ENCODE results near the gene CCDC112.
"Not testable (repeated sequence)": the region's sequence is repeated elsewhere in the genome, so short reads cannot be mapped to it uniquely, and the experiment has no call there.

The CCDC112 gene

GRCh38 chr5:115262011-115262320 is 34.5 kb downstream of the CCDC112 start:
- no peak for DNase-seq (ENCODE audit: low spot score)
- Histone ChIP-seq H3K18ac (ENCODE audit: low read length) (no peak overlapping the region), H2BK120ac (ENCODE audit: low read depth, low read length) (no peak overlapping the region), H4K8ac (ENCODE audit: low read depth, low read length) (no peak overlapping the region), H3K14ac (ENCODE audit: low read length) (no peak overlapping the region), H3K4ac (ENCODE audit: low read length) (no peak overlapping the region), H3K23ac (ENCODE audit: low read depth, low read length, poor library complexity) (no peak overlapping the region), H3K79me1 (ENCODE audit: low read depth, low read length) (no peaks in the 10 kb centered on the region), H3K4me2 (ENCODE audit: insufficient read depth, low read length, poor library complexity, severe bottlenecking) (peak overlapping the region; percentile 79), H2BK12ac (ENCODE audit: low read length) (no peak overlapping the region), H3K4me1 (ENCODE audit: control insufficient read depth in 2 of 2, insufficient read depth in 1 of 2, low read depth in 1 of 2, low read length in 2 of 2) (peaks cover 0 to 6% of the 10 kb centered on the region in 2 donors), H3K4me3 (ENCODE audit: low read length in 2 of 2) (peak overlapping the region; percentile 90 to 93), H4K91ac (ENCODE audit: low read depth, low read length, poor library complexity) (no peak overlapping the region), H2AFZ (ENCODE audit: low read length) (peak overlapping the region; percentile 95), H3K27me3 (ENCODE audit: control insufficient read depth in 3 of 3, insufficient read depth in 3 of 3, low read depth in 1 of 3, low read length in 3 of 3) (no peaks in the 10 kb centered on the region), H2AK5ac (ENCODE audit: low read depth, low read length) (no peak overlapping the region), H3K36me3 (replicated peaks in 1 of 2; ENCODE audit: control insufficient read depth in 2 of 2, insufficient read depth in 2 of 2, low read length in 2 of 2) (peaks cover 4 to 10% of the 10 kb centered on the region in 2 donors), H3K27ac (replicated peaks; ENCODE audit: low read length) (no peak overlapping the region), H2BK5ac (ENCODE audit: low read length) (no peak overlapping the region), H2BK15ac (ENCODE audit: low read length) (no peak overlapping the region), H3K9ac (ENCODE audit: low read depth, low read length, poor library complexity) (no peak overlapping the region), H3K9me3 (replicated peaks in 1 of 2; ENCODE audit: control insufficient read depth in 2 of 2, insufficient read depth in 1 of 2, low read depth in 1 of 2, low read length in 2 of 2) (no peaks in the 10 kb centered on the region)
- no CpG with 5 or more reads among the region's 8 CpGs for WGBS, 2 donors (ENCODE audit: extremely low coverage in 2 of 2, insufficient read length in 2 of 2, insufficient replicate concordance in 1 of 2)

GRCh38 chr5:115260248-115260647 is 36.2 kb downstream of the CCDC112 start:
- no peaks in the 10 kb centered on the region for H3K9me3 ChIP-seq (replicated peaks in 1 of 2; ENCODE audit: control insufficient read depth in 2 of 2, insufficient read depth in 1 of 2, low read depth in 1 of 2, low read length in 2 of 2)
- no peak overlapping the region for H2AFZ ChIP-seq (ENCODE audit: low read length)
- no peak overlapping the region for H2BK15ac ChIP-seq (ENCODE audit: low read length)
- no peak overlapping the region for H4K91ac ChIP-seq (ENCODE audit: low read depth, low read length, poor library complexity)
- no peak overlapping the region for H3K14ac ChIP-seq (ENCODE audit: low read length)
- no peak overlapping the region for H3K18ac ChIP-seq (ENCODE audit: low read length)
- peaks cover 0 to 6% of the 10 kb centered on the region in 2 donors for H3K4me1 ChIP-seq (ENCODE audit: control insufficient read depth in 2 of 2, insufficient read depth in 1 of 2, low read depth in 1 of 2, low read length in 2 of 2)
- no CpG with 5 or more reads among the region's 2 CpGs for WGBS, 2 donors (ENCODE audit: extremely low coverage in 2 of 2, insufficient read length in 2 of 2, insufficient replicate concordance in 1 of 2)
- H2AK5ac ChIP-seq (ENCODE audit: low read depth, low read length), result no peak overlapping the region
- H3K27me3 ChIP-seq (ENCODE audit: control insufficient read depth in 3 of 3, insufficient read depth in 3 of 3, low read depth in 1 of 3, low read length in 3 of 3), result no peaks in the 10 kb centered on the region
- DNase-seq (ENCODE audit: low spot score), result no peak
- H3K36me3 ChIP-seq (replicated peaks in 1 of 2; ENCODE audit: control insufficient read depth in 2 of 2, insufficient read depth in 2 of 2, low read length in 2 of 2), result peaks cover 3 to 4% of the 10 kb centered on the region in 2 donors
- H3K79me1 ChIP-seq (ENCODE audit: low read depth, low read length), result no peaks in the 10 kb centered on the region
- no peak overlapping the region for H2BK120ac ChIP-seq (ENCODE audit: low read depth, low read length)
- H3K4ac ChIP-seq (ENCODE audit: low read length), result no peak overlapping the region
- H4K8ac ChIP-seq (ENCODE audit: low read depth, low read length), result no peak overlapping the region
- H3K27ac ChIP-seq (replicated peaks; ENCODE audit: low read length), result no peak overlapping the region
- H3K9ac ChIP-seq (ENCODE audit: low read depth, low read length, poor library complexity), result no peak overlapping the region
- H2BK5ac ChIP-seq (ENCODE audit: low read length), result no peak overlapping the region
- H3K4me2 ChIP-seq (ENCODE audit: insufficient read depth, low read length, poor library complexity, severe bottlenecking), result no peak overlapping the region
- H3K23ac ChIP-seq (ENCODE audit: low read depth, low read length, poor library complexity), result no peak overlapping the region
- H3K4me3 ChIP-seq (ENCODE audit: low read length in 2 of 2), result no peak overlapping the region
- no peak overlapping the region for H2BK12ac ChIP-seq (ENCODE audit: low read length)

- Histone ChIP-seq H3K9me3 (replicated peaks in 1 of 2; ENCODE audit: control insufficient read depth in 2 of 2, insufficient read depth in 1 of 2, low read depth in 1 of 2, low read length in 2 of 2) (no peaks in the 10 kb centered on the region), H3K27ac (replicated peaks; ENCODE audit: low read length) (no peak overlapping the region), H2BK12ac (ENCODE audit: low read length) (no peak overlapping the region)
Observed at GRCh38 chr5:115257981-115258380, 38.5 kb downstream of the CCDC112 start.

GRCh38 chr5:115249379-115249778 is 47.1 kb downstream of the CCDC112 start:
- H3K4ac ChIP-seq (ENCODE audit: low read length); H2BK5ac ChIP-seq (ENCODE audit: low read length); H2AFZ ChIP-seq (ENCODE audit: low read length); H3K9ac ChIP-seq (ENCODE audit: low read depth, low read length, poor library complexity); H3K18ac ChIP-seq (ENCODE audit: low read length); H2BK12ac ChIP-seq (ENCODE audit: low read length); H4K8ac ChIP-seq (ENCODE audit: low read depth, low read length); H3K4me2 ChIP-seq (ENCODE audit: insufficient read depth, low read length, poor library complexity, severe bottlenecking); H3K27me3 ChIP-seq (ENCODE audit: control insufficient read depth in 3 of 3, insufficient read depth in 3 of 3, low read depth in 1 of 3, low read length in 3 of 3); H3K79me1 ChIP-seq (ENCODE audit: low read depth, low read length); H2BK15ac ChIP-seq (ENCODE audit: low read length); H4K91ac ChIP-seq (ENCODE audit: low read depth, low read length, poor library complexity); H3K27ac ChIP-seq (replicated peaks; ENCODE audit: low read length); H3K4me1 ChIP-seq (ENCODE audit: control insufficient read depth in 2 of 2, insufficient read depth in 1 of 2, low read depth in 1 of 2, low read length in 2 of 2); H3K4me3 ChIP-seq (ENCODE audit: low read length in 2 of 2); H3K14ac ChIP-seq (ENCODE audit: low read length); DNase-seq (ENCODE audit: low spot score); H2BK120ac ChIP-seq (ENCODE audit: low read depth, low read length); H2AK5ac ChIP-seq (ENCODE audit: low read depth, low read length); H3K23ac ChIP-seq (ENCODE audit: low read depth, low read length, poor library complexity): not testable (repeated sequence)
- H3K9me3 ChIP-seq (replicated peaks in 1 of 2; ENCODE audit: control insufficient read depth in 2 of 2, insufficient read depth in 1 of 2, low read depth in 1 of 2, low read length in 2 of 2), result peaks cover 0 to 21% of the 10 kb centered on the region in 2 donors
- WGBS, 2 donors (ENCODE audit: extremely low coverage in 2 of 2, insufficient read length in 2 of 2, insufficient replicate concordance in 1 of 2), result no CpG with 5 or more reads among the region's 5 CpGs
- peaks cover 0 to 27% of the 10 kb centered on the region in 2 donors for H3K36me3 ChIP-seq (replicated peaks in 1 of 2; ENCODE audit: control insufficient read depth in 2 of 2, insufficient read depth in 2 of 2, low read length in 2 of 2)

More at GRCh38 chr5:115257981-115258380, 38.5 kb downstream of the CCDC112 start:
- no peak for DNase-seq (ENCODE audit: low spot score)
- no peak overlapping the region for H2AK5ac ChIP-seq (ENCODE audit: low read depth, low read length)
- no peak overlapping the region for H2AFZ ChIP-seq (ENCODE audit: low read length)
- no peak overlapping the region for H3K4ac ChIP-seq (ENCODE audit: low read length)
- H3K14ac ChIP-seq (ENCODE audit: low read length), result no peak overlapping the region
- H3K4me2 ChIP-seq (ENCODE audit: insufficient read depth, low read length, poor library complexity, severe bottlenecking), result no peak overlapping the region
- peaks cover 0 to 5% of the 10 kb centered on the region in 2 donors for H3K36me3 ChIP-seq (replicated peaks in 1 of 2; ENCODE audit: control insufficient read depth in 2 of 2, insufficient read depth in 2 of 2, low read length in 2 of 2)
- H3K23ac ChIP-seq (ENCODE audit: low read depth, low read length, poor library complexity), result no peak overlapping the region
- no peaks in the 10 kb centered on the region for H3K27me3 ChIP-seq (ENCODE audit: control insufficient read depth in 3 of 3, insufficient read depth in 3 of 3, low read depth in 1 of 3, low read length in 3 of 3)
- no peak overlapping the region for H3K9ac ChIP-seq (ENCODE audit: low read depth, low read length, poor library complexity)
- no peak overlapping the region for H2BK5ac ChIP-seq (ENCODE audit: low read length)
- no peaks in the 10 kb centered on the region for H3K79me1 ChIP-seq (ENCODE audit: low read depth, low read length)
- H3K4me3 ChIP-seq (ENCODE audit: low read length in 2 of 2), result no peak overlapping the region
- no peak overlapping the region for H3K18ac ChIP-seq (ENCODE audit: low read length)
- H2BK120ac ChIP-seq (ENCODE audit: low read depth, low read length), result no peak overlapping the region
- peaks cover 0 to 6% of the 10 kb centered on the region in 2 donors for H3K4me1 ChIP-seq (ENCODE audit: control insufficient read depth in 2 of 2, insufficient read depth in 1 of 2, low read depth in 1 of 2, low read length in 2 of 2)
- no peak overlapping the region for H4K8ac ChIP-seq (ENCODE audit: low read depth, low read length)
- no peak overlapping the region for H2BK15ac ChIP-seq (ENCODE audit: low read length)
- no peak overlapping the region for H4K91ac ChIP-seq (ENCODE audit: low read depth, low read length, poor library complexity)
